Omental fat pad (tissue), 4 donors: ENCODE data around the gene SYNM. TPM values are rescaled to one million over a fixed set of nuclear protein-coding genes. Genes with fewer than 3 reads are reported as not detected.

Source experiments
- ATAC-seq: fragments of 150-250 bp; one replicate; pipeline ENCODE4 v1.9.1; 2016; ENCODE audit warnings: mild to moderate bottlenecking, moderate library complexity; ENCODE audit not compliant: low FRiP score
- DNase-seq: peaks from one replicate; pipeline ENCODE4 v3.0.0-alpha.2; 2019; ENCODE audit warnings: low spot score
- CTCF ChIP-seq, 3 donors: fragments of 450-650 bp; IDR thresholded peaks; one replicate each; pipeline ENCODE4 v1.5.1; 2016 to 2017; ENCODE audit warnings: antibody characterized with exemption in 3 of 3, mild to moderate bottlenecking in 3 of 3, moderate library complexity in 2 of 3
- total RNA-seq, 4 donors: library from RNA; depleted of rRNA; stranded (reverse); fragments of >200 nt; gene quantifications; one replicate each; pipeline ENCODE4 v1.1.0, GENCODE V29; 2016

The SYNM gene
- total RNA-seq, 4 donors from 2014 or later, result 13.6 to 49.7 (median 37.5) TPM

- TF ChIP-seq CTCF (IDR thresholded peaks at IDR 0.05), result no peak
- DNase-seq (no peak), ATAC-seq (no peak)
Measured at GRCh38 chr15:99126131-99126588, 21.3 kb downstream of the SYNM start.

GRCh38 chr15:99126930-99127329, 22.1 kb downstream of the SYNM start:
- no peak for TF ChIP-seq CTCF (IDR thresholded peaks at IDR 0.05)
- DNase-seq (no peak), ATAC-seq (no peak)

- ATAC-seq, result no peak
- no peak for TF ChIP-seq CTCF (IDR thresholded peaks at IDR 0.05)
- no peak for DNase-seq
Measured at GRCh38 chr15:99127773-99128172, 22.9 kb downstream of the SYNM start.

GRCh38 chr15:99128411-99128810, 23.5 kb downstream of the SYNM start:
- no peak for TF ChIP-seq CTCF (IDR thresholded peaks at IDR 0.05)
- DNase-seq (no peak), ATAC-seq (no peak)

- TF ChIP-seq CTCF (IDR thresholded peaks at IDR 0.05), result no peak
- ATAC-seq, result no peak
- DNase-seq, result no peak
Measured at GRCh38 chr15:99129644-99130043, 24.8 kb downstream of the SYNM start.

- TF ChIP-seq CTCF (IDR thresholded peaks at IDR 0.05), result no peak
- ATAC-seq, result no peak
- DNase-seq, result no peak
Measured at GRCh38 chr15:99130314-99130713, 25.4 kb downstream of the SYNM start.

GRCh38 chr15:99130765-99131440, 26.0 kb downstream of the SYNM start:
- TF ChIP-seq CTCF (IDR thresholded peaks at IDR 0.05), result no peak
- DNase-seq, result no peak
- no peak for ATAC-seq
